Stomach smooth muscle (tissue), 2 donors: ENCODE measurements around the gene MUC2.

Experiments
- H3K27ac ChIP-seq: one replicate; pipeline ENCODE4 v1.7.0; 2013; ENCODE audit warnings: mild to moderate bottlenecking, low read length, inconsistent platforms
- H3K27me3 ChIP-seq, 2 donors: one replicate each; pipeline ENCODE4 v1.7.0; 2013; ENCODE audit warnings: low read length in 2 of 2; ENCODE audit not compliant: insufficient read depth in 2 of 2, control insufficient read depth in 1 of 2
- H3K36me3 ChIP-seq, 2 donors: one replicate each; pipeline ENCODE4 v1.7.0; 2013; ENCODE audit warnings: low read length in 2 of 2; ENCODE audit not compliant: control insufficient read depth in 2 of 2, insufficient read depth in 2 of 2
- H3K4me1 ChIP-seq: one replicate; pipeline ENCODE4 v1.7.0; 2013; ENCODE audit warnings: low read length; ENCODE audit not compliant: control insufficient read depth, insufficient read depth
- H3K4me3 ChIP-seq, 2 donors: one replicate each; pipeline ENCODE4 v1.7.0; 2013; ENCODE audit warnings: low read length in 2 of 2
- H3K9ac ChIP-seq, 2 donors: one replicate each; pipeline ENCODE4 v1.7.0; 2013; ENCODE audit warnings: low read length in 2 of 2, mild to moderate bottlenecking in 1 of 2
- H3K9me3 ChIP-seq, 2 donors: one replicate each; pipeline ENCODE4 v1.7.0; 2013; ENCODE audit warnings: low read length in 2 of 2; ENCODE audit not compliant: control insufficient read depth in 2 of 2
- donor health status: healthy.
- donor health status: Pancreatic carcinoma.

The MUC2 gene

DNA sequence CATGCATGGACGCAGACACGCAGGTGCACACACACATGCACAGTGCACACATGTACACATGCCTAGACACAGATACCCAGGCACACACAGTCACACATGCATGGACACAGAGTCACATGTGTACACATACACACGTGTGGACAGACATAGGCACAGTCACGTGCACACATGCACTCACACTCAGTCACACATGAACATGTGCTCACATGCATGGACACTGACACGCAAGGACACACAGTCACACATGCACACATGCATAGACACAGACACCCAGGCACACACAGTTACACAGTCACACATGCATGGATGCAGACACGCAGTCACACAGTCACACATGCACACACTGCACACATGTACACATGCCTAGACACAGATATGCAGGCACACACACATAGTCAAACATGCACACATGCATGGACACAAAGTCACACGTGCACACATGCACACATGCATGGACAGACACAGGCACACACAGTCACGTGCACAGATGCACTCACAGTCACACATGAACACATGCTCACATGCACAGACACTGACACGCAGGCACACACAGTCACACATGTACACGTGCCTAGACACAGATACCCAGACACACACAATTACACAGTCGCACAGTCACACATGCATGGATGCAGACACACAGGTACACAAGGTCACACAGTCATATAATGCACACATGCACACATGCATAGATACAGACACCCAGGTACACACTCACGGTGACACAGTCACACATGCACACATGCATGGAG lies 16.8 kb downstream of the MUC2 start:
- Histone ChIP-seq H3K27me3 (peaks cover 0 to 2% of the 10 kb centered on the region in 2 donors), H3K27ac (no peak overlapping the region), H3K4me3 (no peak overlapping the region), H3K4me1 (no peaks in the 10 kb centered on the region), H3K9ac (no peak overlapping the region), H3K9me3 (peaks cover 0 to 2% of the 10 kb centered on the region in 2 donors), H3K36me3 (no peaks in the 10 kb centered on the region)

- no peak overlapping the region for H3K4me3 ChIP-seq
- H3K36me3 ChIP-seq, result no peaks in the 10 kb centered on the region
- no peak overlapping the region for H3K9ac ChIP-seq
- no peak overlapping the region for H3K27ac ChIP-seq
- no peaks in the 10 kb centered on the region for H3K27me3 ChIP-seq
- peaks cover 0 to 2% of the 10 kb centered on the region in 2 donors for H3K9me3 ChIP-seq
- no peaks in the 10 kb centered on the region for H3K4me1 ChIP-seq
Measured at GRCh38 chr11:1092145-1092670, 17.5 kb downstream of the MUC2 start.

DNA sequence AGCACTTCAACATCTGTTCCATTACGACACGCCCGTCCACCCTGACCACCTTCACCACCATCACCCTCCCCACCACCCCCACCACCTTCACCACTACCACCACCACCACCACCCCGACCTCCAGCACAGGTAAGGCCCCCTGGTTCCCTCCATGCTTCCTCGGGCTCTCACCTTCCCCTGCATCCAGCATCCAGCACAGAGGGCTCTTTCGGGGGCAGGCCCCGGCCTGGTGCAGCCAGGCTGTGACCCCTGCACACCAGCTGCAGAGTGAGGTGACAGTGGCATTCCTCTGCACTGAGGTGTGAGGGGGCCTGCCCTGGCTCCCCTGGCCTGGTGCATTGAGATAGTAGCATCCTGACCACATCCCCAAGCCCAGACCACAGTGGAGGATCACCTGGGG lies 18.2 kb downstream of the MUC2 start:
- Histone ChIP-seq H3K4me3 (no peak overlapping the region), H3K36me3 (no peaks in the 10 kb centered on the region), H3K4me1 (no peaks in the 10 kb centered on the region), H3K27me3 (no peaks in the 10 kb centered on the region), H3K9me3 (peaks cover 0 to 2% of the 10 kb centered on the region in 2 donors), H3K27ac (no peak overlapping the region), H3K9ac (no peak overlapping the region)

DNA sequence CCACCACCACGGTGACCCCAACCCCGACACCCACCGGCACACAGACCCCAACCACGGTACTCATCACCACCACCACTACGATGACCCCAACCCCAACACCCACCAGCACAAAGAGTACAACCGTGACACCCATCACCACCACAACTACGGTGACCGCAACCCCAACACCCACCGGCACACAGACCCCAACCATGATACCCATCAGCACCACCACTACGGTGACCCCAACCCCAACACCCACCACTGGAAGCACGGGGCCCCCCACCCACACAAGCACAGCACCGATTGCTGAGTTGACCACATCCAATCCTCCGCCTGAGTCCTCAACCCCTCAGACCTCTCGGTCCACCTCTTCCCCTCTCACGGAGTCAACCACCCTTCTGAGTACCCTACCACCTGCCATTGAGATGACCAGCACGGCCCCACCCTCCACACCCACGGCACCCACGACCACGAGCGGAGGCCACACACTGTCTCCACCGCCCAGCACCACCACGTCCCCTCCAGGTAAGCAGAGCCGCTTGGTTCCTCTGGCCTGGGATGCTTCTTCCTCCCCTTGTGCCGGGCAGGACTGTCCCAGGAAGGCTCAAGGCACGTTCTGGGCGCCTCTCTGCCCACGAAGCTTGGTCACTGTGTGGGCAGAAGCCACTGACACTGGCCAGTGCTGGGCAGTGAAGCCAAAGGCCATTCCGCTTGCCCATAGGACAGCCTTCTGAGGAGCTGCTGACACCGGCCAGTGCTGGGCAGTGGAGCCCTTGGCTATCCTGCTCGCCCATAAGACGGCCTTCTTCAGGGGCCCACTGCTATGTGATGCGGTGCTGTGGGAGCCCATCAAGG lies 25.1 kb downstream of the MUC2 start:
- Histone ChIP-seq H3K36me3 (no peaks in the 10 kb centered on the region), H3K4me3 (no peak overlapping the region), H3K9me3 (peaks cover 0 to 2% of the 10 kb centered on the region in 2 donors), H3K27me3 (no peaks in the 10 kb centered on the region), H3K27ac (no peak overlapping the region), H3K4me1 (no peaks in the 10 kb centered on the region), H3K9ac (no peak overlapping the region)

DNA sequence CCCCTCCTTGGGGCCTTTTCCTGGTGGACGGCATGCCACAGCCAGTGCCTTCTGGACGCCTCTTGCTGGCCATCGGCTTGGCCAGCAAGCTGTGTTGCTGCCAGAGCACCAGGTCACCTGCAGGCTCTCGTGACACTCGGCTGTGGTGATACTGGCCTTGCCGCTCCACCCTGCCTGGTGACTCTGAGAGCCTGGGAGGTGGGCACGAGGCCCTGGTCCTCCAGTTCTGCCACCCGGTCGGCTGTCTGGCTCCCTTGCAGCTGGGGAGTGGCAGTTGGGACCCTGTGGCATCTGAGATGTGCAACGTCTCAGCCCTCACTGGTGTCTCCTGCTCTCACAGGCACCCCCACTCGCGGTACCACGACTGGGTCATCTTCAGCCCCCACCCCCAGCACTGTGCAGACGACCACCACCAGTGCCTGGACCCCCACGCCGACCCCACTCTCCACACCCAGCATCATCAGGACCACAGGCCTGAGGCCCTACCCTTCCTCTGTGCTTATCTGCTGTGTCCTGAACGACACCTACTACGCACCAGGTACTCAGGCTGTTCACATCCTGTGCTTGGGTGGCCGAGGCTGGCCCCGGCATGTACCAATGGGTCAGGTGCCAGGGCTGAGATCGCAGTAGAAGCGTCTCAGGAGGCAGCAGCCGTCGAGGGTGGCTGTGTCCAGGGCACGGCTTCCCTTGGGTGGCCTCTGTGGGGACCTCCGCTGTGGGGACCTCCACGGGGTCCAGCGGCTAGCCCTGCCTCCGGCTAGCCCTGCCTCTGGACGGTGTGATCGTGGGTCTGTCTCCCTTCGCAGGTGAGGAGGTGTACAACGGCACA lies 26.0 kb downstream of the MUC2 start:
- Histone ChIP-seq H3K9me3 (no peaks in the 10 kb centered on the region), H3K4me3 (no peak overlapping the region), H3K27me3 (no peaks in the 10 kb centered on the region), H3K4me1 (no peaks in the 10 kb centered on the region), H3K27ac (no peak overlapping the region), H3K36me3 (no peaks in the 10 kb centered on the region), H3K9ac (no peak overlapping the region)

- Histone ChIP-seq H3K4me3 (no peak overlapping the region), H3K9ac (no peak overlapping the region), H3K4me1 (no peaks in the 10 kb centered on the region), H3K9me3 (no peaks in the 10 kb centered on the region), H3K27ac (no peak overlapping the region), H3K36me3 (no peaks in the 10 kb centered on the region), H3K27me3 (no peaks in the 10 kb centered on the region)
Measured at GRCh38 chr11:1101318-1102089, 26.8 kb downstream of the MUC2 start.

DNA sequence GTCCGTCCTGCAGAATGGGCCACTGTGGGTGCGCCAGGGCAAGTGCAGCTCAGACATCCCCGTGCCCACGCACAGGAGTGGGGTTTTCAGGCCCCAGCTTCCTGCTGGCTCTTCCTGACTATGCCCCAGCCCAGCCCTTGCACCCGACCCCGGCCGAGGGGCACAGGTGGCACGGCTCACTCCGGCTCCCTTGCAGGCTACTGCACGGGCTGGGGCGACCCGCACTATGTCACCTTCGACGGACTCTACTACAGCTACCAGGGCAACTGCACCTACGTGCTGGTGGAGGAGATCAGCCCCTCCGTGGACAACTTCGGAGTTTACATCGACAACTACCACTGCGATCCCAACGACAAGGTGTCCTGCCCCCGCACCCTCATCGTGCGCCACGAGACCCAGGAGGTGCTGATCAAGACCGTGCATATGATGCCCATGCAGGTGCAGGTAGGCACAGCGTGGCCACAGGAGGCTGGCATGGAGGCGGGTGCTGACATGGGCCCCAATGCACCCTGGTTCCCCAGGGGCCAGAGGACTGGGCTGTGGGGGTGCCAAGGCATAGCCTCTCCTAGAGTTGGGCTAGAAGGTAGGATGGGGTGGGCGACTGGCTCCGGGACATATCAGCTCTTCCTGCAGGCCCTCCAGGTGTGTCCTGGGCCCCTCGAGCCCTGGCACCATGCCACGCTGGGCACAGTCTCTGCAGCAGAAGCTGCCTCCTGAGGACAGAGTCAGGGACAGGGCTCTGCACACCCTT lies 27.7 kb downstream of the MUC2 start:
- Histone ChIP-seq H3K36me3 (no peaks in the 10 kb centered on the region), H3K27me3 (no peaks in the 10 kb centered on the region), H3K9ac (no peak overlapping the region), H3K4me3 (no peak overlapping the region), H3K9me3 (no peaks in the 10 kb centered on the region), H3K4me1 (no peaks in the 10 kb centered on the region), H3K27ac (no peak overlapping the region)

GRCh38 chr11:1102996-1103395 lies 28.3 kb downstream of the MUC2 start:
- Histone ChIP-seq H3K4me3 (no peak overlapping the region), H3K36me3 (no peaks in the 10 kb centered on the region), H3K27me3 (peaks cover 0 to 3% of the 10 kb centered on the region in 2 donors), H3K9ac (no peak overlapping the region), H3K4me1 (no peaks in the 10 kb centered on the region), H3K27ac (no peak overlapping the region), H3K9me3 (no peaks in the 10 kb centered on the region)

GRCh38 chr11:1103401-1104360 lies 29.0 kb downstream of the MUC2 start:
- Histone ChIP-seq H3K27me3 (peaks cover 4 to 6% of the 10 kb centered on the region in 2 donors), H3K4me1 (no peaks in the 10 kb centered on the region), H3K36me3 (no peaks in the 10 kb centered on the region), H3K4me3 (no peak overlapping the region), H3K9ac (no peak overlapping the region), H3K9me3 (no peaks in the 10 kb centered on the region), H3K27ac (no peak overlapping the region)
